Gastrocnemius medialis (tissue), 4 donors: ENCODE results near the gene MCEMP1.

Experiments
- POLR2A ChIP-seq, 2 donors: fragments of 450-650 bp; IDR thresholded peaks; one replicate each; pipeline ENCODE4 v1.6.1; 2017; ENCODE audit warnings: antibody characterized with exemption in 2 of 2, mild to moderate bottlenecking in 2 of 2, moderate library complexity in 2 of 2
- TF ChIP-seq, protein P1 (sequence below), 5 experiments: fragments of 450-650 bp in 3 of 5; fragments of 200-600 bp in 2 of 5; sonication (generic) in 2 of 5; IDR thresholded peaks in 4 of 5; conservative IDR thresholded peaks in 1 of 5; 1 replicate in 4 of 5; 2 replicates in 1 of 5; pipeline ENCODE4 v1.5.1; 2016 to 2019; ENCODE audit warnings: antibody characterized with exemption in 5 of 5, mild to moderate bottlenecking in 3 of 5, moderate library complexity in 3 of 5

GRCh38 chr19:7670790-7671189 lies 6.1 kb upstream of the MCEMP1 start:
- TF ChIP-seq, protein P1, sequence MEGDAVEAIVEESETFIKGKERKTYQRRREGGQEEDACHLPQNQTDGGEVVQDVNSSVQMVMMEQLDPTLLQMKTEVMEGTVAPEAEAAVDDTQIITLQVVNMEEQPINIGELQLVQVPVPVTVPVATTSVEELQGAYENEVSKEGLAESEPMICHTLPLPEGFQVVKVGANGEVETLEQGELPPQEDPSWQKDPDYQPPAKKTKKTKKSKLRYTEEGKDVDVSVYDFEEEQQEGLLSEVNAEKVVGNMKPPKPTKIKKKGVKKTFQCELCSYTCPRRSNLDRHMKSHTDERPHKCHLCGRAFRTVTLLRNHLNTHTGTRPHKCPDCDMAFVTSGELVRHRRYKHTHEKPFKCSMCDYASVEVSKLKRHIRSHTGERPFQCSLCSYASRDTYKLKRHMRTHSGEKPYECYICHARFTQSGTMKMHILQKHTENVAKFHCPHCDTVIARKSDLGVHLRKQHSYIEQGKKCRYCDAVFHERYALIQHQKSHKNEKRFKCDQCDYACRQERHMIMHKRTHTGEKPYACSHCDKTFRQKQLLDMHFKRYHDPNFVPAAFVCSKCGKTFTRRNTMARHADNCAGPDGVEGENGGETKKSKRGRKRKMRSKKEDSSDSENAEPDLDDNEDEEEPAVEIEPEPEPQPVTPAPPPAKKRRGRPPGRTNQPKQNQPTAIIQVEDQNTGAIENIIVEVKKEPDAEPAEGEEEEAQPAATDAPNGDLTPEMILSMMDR (IDR thresholded peaks at IDR 0.05 in 4 of 5, conservative IDR thresholded peaks at IDR 0.05 in 1 of 5), result no peak
- TF ChIP-seq POLR2A (IDR thresholded peaks at IDR 0.05), result no peak
